GM12878 (cell line): ENCODE results near the gene HDHD2. TPM values are rescaled to one million over a fixed set of nuclear protein-coding genes. Genes with fewer than 3 reads are reported as not detected.

Experiments used
- ATAC-seq: fragments of 200-7000 bp; cut with Tn5 transposase; 3 replicates; pipeline ENCODE4 v1.9.1; 2020; ENCODE audit warnings: mild to moderate bottlenecking, moderate library complexity
- BruUV-seq: library from RNA; stranded (reverse); fragments of 400-500 nt; replicated peaks from 2 replicates; lab custom pipeline; 2021; lab: Mats Ljungman, UMichigan
- CTCF ChIA-PET: fragments of 300-600 bp; sonication (Branson Sonifier 250); formaldehyde crosslinking; extraction: SDS; loops from one replicate; lab custom pipeline; 2021; ENCODE audit warnings: inconsistent platforms; lab: Yijun Ruan, JAX
- POLR2A ChIA-PET: fragments of 350-600 bp; formaldehyde crosslinking; extraction: SDS; loops from one replicate; lab custom pipeline; 2021; ENCODE audit warnings: inconsistent platforms; lab: Charles Lee
- RAD21 ChIA-PET: fragments of 300-600 bp; sonication (Branson Sonifier 250); formaldehyde crosslinking; loops from one replicate; lab custom pipeline; 2023; ENCODE audit warnings: antibody characterized with exemption; ENCODE audit not compliant: unreplicated experiment; lab: Charles Lee
- SMC1A ChIA-PET: fragments of 300-600 bp; sonication (Branson Sonifier 250); formaldehyde crosslinking; loops from one replicate; lab custom pipeline; 2023; ENCODE audit not compliant: unreplicated experiment, uncharacterized antibody; lab: Charles Lee
- DNase-seq: peaks from one replicate; pipeline ENCODE4 v3.0.0-alpha.2; 2011; ENCODE audit warnings: low read depth, low spot score
- FAIRE-seq: peaks from 3 replicates; lab custom pipeline; 2011; peaks lifted over from hg19 to GRCh38; lab: Jason Lieb, UNC
- H2AFZ ChIP-seq: 2 replicates; pipeline ENCODE4 v1.6.0; 2011; ENCODE audit warnings: low read depth, low read length, control low read depth; ENCODE audit not compliant: control insufficient read depth
- H3K27ac ChIP-seq: 2 replicates; pipeline ENCODE4 v1.5.1; 2011; ENCODE audit warnings: control low read depth; ENCODE audit not compliant: control insufficient read depth, insufficient read depth
- H3K27me3 ChIP-seq, 2 experiments: replicated peaks in 1 of 2; 2 replicates each; pipeline versions ENCODE4 v1.6.0 to v1.6.1; 2011; ENCODE audit warnings: low read length in 1 of 2; ENCODE audit not compliant: control insufficient read depth in 2 of 2, insufficient read depth in 2 of 2
- H3K36me3 ChIP-seq, 2 experiments: 2 replicates each; pipeline ENCODE4 v1.5.1; 2011; ENCODE audit warnings: low read length in 1 of 2; ENCODE audit not compliant: control insufficient read depth in 2 of 2, insufficient read depth in 2 of 2
- H3K4me1 ChIP-seq: 2 replicates; pipeline ENCODE4 v1.6.1; 2011; ENCODE audit warnings: mild to moderate bottlenecking, low read length, moderate library complexity, mixed read lengths; ENCODE audit not compliant: control insufficient read depth, insufficient read depth
- H3K4me2 ChIP-seq: 2 replicates; pipeline ENCODE4 v1.6.0; 2011; ENCODE audit warnings: control low read depth; ENCODE audit not compliant: control insufficient read depth, insufficient read depth
- H3K4me3 ChIP-seq: fragments of 200-600 bp; sonication (generic); 2 replicates; pipeline ENCODE4 v1.5.1; 2016
- H3K79me2 ChIP-seq: 2 replicates; pipeline ENCODE4 v1.6.0; 2011; ENCODE audit warnings: low read length; ENCODE audit not compliant: control insufficient read depth, insufficient read depth
- H3K9ac ChIP-seq: 2 replicates; pipeline ENCODE4 v1.8.0; 2011; ENCODE audit warnings: low read length, control low read depth, mixed read lengths; ENCODE audit not compliant: control insufficient read depth, insufficient read depth
- H3K9me3 ChIP-seq: replicated peaks from 3 replicates; pipeline ENCODE4 v1.5.1; 2011; ENCODE audit warnings: mild to moderate bottlenecking, low read length; ENCODE audit not compliant: control insufficient read depth, insufficient read depth
- H4K20me1 ChIP-seq: 2 replicates; pipeline ENCODE4 v1.6.0; 2011; ENCODE audit not compliant: control insufficient read depth, insufficient read depth
- ATF3 ChIP-seq: IDR thresholded peaks from 2 replicates; pipeline ENCODE4 v1.6.1; 2011; ENCODE audit warnings: low read depth, mild to moderate bottlenecking, low read length, moderate library complexity, borderline replicate concordance; ENCODE audit errors: extremely low read depth
- CHD2 ChIP-seq: IDR thresholded peaks from 2 replicates; pipeline ENCODE4 v1.6.1; 2011; ENCODE audit warnings: low read depth, low read length, improper control_type of control experiment, borderline replicate concordance
- CREB1 ChIP-seq: IDR thresholded peaks from 2 replicates; pipeline ENCODE4 v1.6.1; 2012; ENCODE audit warnings: low read depth, mild to moderate bottlenecking, inconsistent platforms
- SIX5 ChIP-seq: IDR thresholded peaks from 2 replicates; pipeline ENCODE4 v1.6.1; 2011; ENCODE audit warnings: mild to moderate bottlenecking, low read depth, low read length, moderate library complexity; ENCODE audit not compliant: severe bottlenecking
- SUZ12 ChIP-seq: fragments of 200-600 bp; sonication (generic); IDR thresholded peaks from one replicate; pipeline ENCODE4 v1.6.1; 2018; ENCODE audit warnings: antibody characterized with exemption, mild to moderate bottlenecking; ENCODE audit not compliant: unreplicated experiment
- WRNIP1 ChIP-seq: IDR thresholded peaks from 2 replicates; pipeline ENCODE4 v1.6.1; 2011; ENCODE audit warnings: low read depth, low read length, improper control_type of control experiment, borderline replicate concordance
- ZBED1 ChIP-seq: IDR thresholded peaks from 2 replicates; pipeline ENCODE4 v1.6.1; 2016; ENCODE audit warnings: borderline replicate concordance
- WGBS: methylation state at CpG from one replicate; pipeline ENCODE4 v1.1.6; 2016; ENCODE audit warnings: low lambda C conversion rate; ENCODE audit not compliant: insufficient replicate concordance, insufficient coverage; ENCODE audit errors: missing lambda C conversion rate; 5-methylcytosine and 5-hydroxymethylcytosine counted together
- in situ Hi-C: fragments of 300-500 bp; cut with MboI; formaldehyde crosslinking; loops from 9 replicates; pipeline ENCODE4 v1.14.3; 2018; ENCODE audit warnings: mixed read lengths
- intact Hi-C: fragments of 100-400 bp; cut with micrococcal nuclease; formaldehyde crosslinking; loops from one replicate; pipeline ENCODE4 v1.14.2; 2022; ENCODE audit not compliant: unreplicated experiment
- polyA plus RNA-seq, 11 experiments: library from polyadenylated mRNA; depleted of rRNA in 4 of 11; unstranded in 6 of 11; stranded (reverse) in 5 of 11; fragments of >200 nt; fragmentation: Nextera tagmentation in 4 of 11; fragmentation: Illumina TruSeq in 1 of 11; extraction: Ambion mirVana in 4 of 11; extraction: Trizol in 1 of 11; gene quantifications; 1 replicate in 1 of 11; 2 replicates in 10 of 11; pipeline versions ENCODE4 v1.2.1 to v1.2.3, GENCODE V29; 2011 to 2016; ENCODE audit warnings: inconsistent platforms in 2 of 11, missing spikeins in 2 of 11, low read depth in 1 of 11
- total RNA-seq, 4 experiments: library from RNA; depleted of rRNA in 3 of 4; stranded (reverse); fragments of >200 nt in 3 of 4; fragmentation: Illumina TruSeq in 1 of 4; extraction: Trizol in 1 of 4; gene quantifications; 2 replicates each; pipeline versions ENCODE4 v1.2.1 to v1.2.3, GENCODE V29; 2013 to 2021
- TF ChIP-seq, protein P1 (sequence below): fragments of 450-650 bp; IDR thresholded peaks from 2 replicates; pipeline ENCODE4 v1.6.1; 2017; ENCODE audit warnings: mild to moderate bottlenecking, moderate library complexity
- TF ChIP-seq, protein P2 (sequence below): IDR thresholded peaks from 2 replicates; pipeline ENCODE4 v1.6.1; 2011; ENCODE audit warnings: borderline replicate concordance, low read depth, mild to moderate bottlenecking, moderate library complexity, low read length; ENCODE audit not compliant: insufficient read depth, poor library complexity, severe bottlenecking
- TF ChIP-seq, protein P3 (sequence below): fragments of 450-650 bp; conservative IDR thresholded peaks from 2 replicates; pipeline ENCODE4 v1.6.1; 2017; ENCODE audit warnings: mild to moderate bottlenecking, moderate library complexity

HDHD2 gene
- total and polyA plus RNA-seq, 10 of the 15 experiments (the other 5 are each of a cell fraction or from before 2014, with no cell fraction given) = 4.6 to 29.1 (median 17.7) TPM

DNA sequence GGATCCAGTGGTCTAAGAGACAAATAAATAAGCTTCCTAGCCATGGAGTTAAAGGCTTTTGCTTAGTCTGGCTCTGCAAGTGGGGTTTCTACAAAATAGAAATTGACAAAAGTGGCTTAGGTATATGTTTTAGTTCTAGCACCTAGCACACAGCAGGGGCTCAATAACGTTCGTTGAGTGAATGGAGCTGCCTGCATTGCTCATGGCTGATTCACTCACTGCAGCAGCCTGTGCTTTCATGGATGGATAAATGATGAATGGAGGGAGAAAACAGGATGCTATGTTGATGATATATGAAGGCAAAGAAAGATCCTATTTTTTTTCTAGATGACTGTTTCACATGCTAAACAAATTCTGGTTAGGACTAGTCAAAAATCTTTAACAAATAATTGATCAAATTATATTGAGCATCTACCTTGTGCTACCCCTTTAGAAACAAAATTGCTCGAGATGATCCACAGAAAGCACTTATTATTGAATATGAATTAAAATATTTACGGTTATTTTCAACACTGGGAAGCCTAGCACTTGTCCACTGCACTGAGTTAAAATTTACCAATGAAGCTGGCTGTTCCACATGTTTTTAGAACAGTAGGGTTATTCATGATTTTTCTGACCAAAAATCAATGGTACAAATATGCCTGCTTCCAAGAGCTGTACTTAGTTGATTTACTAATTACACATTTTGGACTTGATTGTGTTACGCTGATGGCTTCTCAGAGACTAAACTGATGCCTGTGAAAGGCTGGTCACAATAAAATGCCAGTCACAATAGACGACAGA lies 39.6 kb downstream of the HDHD2 start:
- SMC1A ChIA-PET = interaction anchor here (0.9 to 1.8 kb wide), 4 partner anchors 9 to 94 kb away, joined by 3 to 5 read pairs (median 4); no protein-coding TSS in a partner anchor
- H3K79me2 ChIP-seq = no peaks in the 10 kb centered on the region
- no peak for TF ChIP-seq CREB1
- TF ChIP-seq ZBED1 = no peak
- TF ChIP-seq, protein P1, sequence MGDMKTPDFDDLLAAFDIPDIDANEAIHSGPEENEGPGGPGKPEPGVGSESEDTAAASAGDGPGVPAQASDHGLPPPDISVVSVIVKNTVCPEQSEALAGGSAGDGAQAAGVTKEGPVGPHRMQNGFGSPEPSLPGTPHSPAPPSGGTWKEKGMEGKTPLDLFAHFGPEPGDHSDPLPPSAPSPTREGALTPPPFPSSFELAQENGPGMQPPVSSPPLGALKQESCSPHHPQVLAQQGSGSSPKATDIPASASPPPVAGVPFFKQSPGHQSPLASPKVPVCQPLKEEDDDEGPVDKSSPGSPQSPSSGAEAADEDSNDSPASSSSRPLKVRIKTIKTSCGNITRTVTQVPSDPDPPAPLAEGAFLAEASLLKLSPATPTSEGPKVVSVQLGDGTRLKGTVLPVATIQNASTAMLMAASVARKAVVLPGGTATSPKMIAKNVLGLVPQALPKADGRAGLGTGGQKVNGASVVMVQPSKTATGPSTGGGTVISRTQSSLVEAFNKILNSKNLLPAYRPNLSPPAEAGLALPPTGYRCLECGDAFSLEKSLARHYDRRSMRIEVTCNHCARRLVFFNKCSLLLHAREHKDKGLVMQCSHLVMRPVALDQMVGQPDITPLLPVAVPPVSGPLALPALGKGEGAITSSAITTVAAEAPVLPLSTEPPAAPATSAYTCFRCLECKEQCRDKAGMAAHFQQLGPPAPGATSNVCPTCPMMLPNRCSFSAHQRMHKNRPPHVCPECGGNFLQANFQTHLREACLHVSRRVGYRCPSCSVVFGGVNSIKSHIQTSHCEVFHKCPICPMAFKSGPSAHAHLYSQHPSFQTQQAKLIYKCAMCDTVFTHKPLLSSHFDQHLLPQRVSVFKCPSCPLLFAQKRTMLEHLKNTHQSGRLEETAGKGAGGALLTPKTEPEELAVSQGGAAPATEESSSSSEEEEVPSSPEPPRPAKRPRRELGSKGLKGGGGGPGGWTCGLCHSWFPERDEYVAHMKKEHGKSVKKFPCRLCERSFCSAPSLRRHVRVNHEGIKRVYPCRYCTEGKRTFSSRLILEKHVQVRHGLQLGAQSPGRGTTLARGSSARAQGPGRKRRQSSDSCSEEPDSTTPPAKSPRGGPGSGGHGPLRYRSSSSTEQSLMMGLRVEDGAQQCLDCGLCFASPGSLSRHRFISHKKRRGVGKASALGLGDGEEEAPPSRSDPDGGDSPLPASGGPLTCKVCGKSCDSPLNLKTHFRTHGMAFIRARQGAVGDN = no peak
- TF ChIP-seq CHD2 = no peak
- no peak for TF ChIP-seq SIX5
- TF ChIP-seq, protein P2, sequence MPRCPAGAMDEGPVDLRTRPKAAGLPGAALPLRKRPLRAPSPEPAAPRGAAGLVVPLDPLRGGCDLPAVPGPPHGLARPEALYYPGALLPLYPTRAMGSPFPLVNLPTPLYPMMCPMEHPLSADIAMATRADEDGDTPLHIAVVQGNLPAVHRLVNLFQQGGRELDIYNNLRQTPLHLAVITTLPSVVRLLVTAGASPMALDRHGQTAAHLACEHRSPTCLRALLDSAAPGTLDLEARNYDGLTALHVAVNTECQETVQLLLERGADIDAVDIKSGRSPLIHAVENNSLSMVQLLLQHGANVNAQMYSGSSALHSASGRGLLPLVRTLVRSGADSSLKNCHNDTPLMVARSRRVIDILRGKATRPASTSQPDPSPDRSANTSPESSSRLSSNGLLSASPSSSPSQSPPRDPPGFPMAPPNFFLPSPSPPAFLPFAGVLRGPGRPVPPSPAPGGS = no peak
- TF ChIP-seq SUZ12 = no peak
- TF ChIP-seq, protein P3, sequence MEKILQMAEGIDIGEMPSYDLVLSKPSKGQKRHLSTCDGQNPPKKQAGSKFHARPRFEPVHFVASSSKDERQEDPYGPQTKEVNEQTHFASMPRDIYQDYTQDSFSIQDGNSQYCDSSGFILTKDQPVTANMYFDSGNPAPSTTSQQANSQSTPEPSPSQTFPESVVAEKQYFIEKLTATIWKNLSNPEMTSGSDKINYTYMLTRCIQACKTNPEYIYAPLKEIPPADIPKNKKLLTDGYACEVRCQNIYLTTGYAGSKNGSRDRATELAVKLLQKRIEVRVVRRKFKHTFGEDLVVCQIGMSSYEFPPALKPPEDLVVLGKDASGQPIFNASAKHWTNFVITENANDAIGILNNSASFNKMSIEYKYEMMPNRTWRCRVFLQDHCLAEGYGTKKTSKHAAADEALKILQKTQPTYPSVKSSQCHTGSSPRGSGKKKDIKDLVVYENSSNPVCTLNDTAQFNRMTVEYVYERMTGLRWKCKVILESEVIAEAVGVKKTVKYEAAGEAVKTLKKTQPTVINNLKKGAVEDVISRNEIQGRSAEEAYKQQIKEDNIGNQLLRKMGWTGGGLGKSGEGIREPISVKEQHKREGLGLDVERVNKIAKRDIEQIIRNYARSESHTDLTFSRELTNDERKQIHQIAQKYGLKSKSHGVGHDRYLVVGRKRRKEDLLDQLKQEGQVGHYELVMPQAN = no peak
- TF ChIP-seq ATF3 = no peak
- no peak for TF ChIP-seq WRNIP1
- H3K4me3 ChIP-seq = no peak overlapping the region
- no peaks in the 10 kb centered on the region for H3K27me3 ChIP-seq
- FAIRE-seq (no peak), DNase-seq (no peak), ATAC-seq (no peak)
- in situ Hi-C loops (no loop called here), intact Hi-C loops (no loop called here)
- no peaks in the 10 kb centered on the region for H4K20me1 ChIP-seq
- H3K9ac ChIP-seq = no peak overlapping the region
- BruUV-seq = no TSS peak
- H3K4me1 ChIP-seq = no peaks in the 10 kb centered on the region
- no peak overlapping the region for H2AFZ ChIP-seq
- CTCF ChIA-PET = interaction anchor here (1.2 to 3.9 kb wide), 2 partner anchors 9 to 94 kb away, joined by 4 to 23 read pairs; no protein-coding TSS in a partner anchor
- peaks cover 0 to 2% of the 10 kb centered on the region in 2 experiments; a peak in 3 of 4 replicates for H3K36me3 ChIP-seq
- H3K4me2 ChIP-seq = no peak overlapping the region
- no peaks in the 10 kb centered on the region for H3K9me3 ChIP-seq
- WGBS = over 99% methylated on average over 6 of the region's 6 CpGs
- no peak overlapping the region for H3K27ac ChIP-seq
- POLR2A ChIA-PET = interaction anchor here (0.6 kb wide), 1 partner anchor 8 kb away, joined by 3 read pairs; no protein-coding TSS in a partner anchor
- RAD21 ChIA-PET = interaction anchor here (0.6 kb wide), 1 partner anchor 788 kb away, joined by 3 read pairs; no protein-coding TSS in a partner anchor
